GM13977 (cell line): ENCODE measurements around the gene LRIG3.

Source experiments
- DNase-seq: peaks from one replicate; pipeline ENCODE4 v3.0.0; 2012; ENCODE audit warnings: low spot score
- in situ Hi-C: fragments of 300-500 bp; cut with MboI; formaldehyde crosslinking; loops from one replicate; pipeline ENCODE4 v1.12.0; 2022; ENCODE audit warnings: low sequenced_read_pairs, low pct_unique_long_range_greater_than_20kb, mixed read lengths, inconsistent platforms; ENCODE audit not compliant: unreplicated experiment
- TF ChIP-seq, protein P1 (sequence below): IDR thresholded peaks from 2 replicates; pipeline ENCODE4 v1.5.1; 2012; ENCODE audit warnings: mild to moderate bottlenecking, control low read depth; ENCODE audit not compliant: insufficient read depth; ENCODE audit errors: extremely low read depth, missing control alignments

Gene LRIG3

DNA sequence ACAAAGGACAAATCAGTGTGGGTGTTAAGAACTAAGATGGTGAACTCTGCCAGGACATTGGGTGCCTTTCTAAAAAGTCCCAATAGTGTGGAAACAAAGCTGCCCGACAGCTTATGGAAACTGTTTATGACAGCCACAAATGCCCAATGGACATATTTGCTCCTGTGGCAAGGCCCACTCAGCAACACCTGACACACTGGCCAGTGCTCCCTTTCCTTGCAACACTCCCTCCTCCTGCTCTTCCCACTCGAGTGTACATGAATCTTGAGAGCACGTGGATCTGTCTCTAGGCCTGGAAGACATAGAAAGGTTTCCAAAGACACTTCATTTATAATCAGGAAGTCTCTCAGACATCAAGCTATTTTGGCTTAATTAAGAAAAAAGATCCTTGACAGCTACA lies 14.2 kb upstream of the LRIG3 start:
- TF ChIP-seq, protein P1, sequence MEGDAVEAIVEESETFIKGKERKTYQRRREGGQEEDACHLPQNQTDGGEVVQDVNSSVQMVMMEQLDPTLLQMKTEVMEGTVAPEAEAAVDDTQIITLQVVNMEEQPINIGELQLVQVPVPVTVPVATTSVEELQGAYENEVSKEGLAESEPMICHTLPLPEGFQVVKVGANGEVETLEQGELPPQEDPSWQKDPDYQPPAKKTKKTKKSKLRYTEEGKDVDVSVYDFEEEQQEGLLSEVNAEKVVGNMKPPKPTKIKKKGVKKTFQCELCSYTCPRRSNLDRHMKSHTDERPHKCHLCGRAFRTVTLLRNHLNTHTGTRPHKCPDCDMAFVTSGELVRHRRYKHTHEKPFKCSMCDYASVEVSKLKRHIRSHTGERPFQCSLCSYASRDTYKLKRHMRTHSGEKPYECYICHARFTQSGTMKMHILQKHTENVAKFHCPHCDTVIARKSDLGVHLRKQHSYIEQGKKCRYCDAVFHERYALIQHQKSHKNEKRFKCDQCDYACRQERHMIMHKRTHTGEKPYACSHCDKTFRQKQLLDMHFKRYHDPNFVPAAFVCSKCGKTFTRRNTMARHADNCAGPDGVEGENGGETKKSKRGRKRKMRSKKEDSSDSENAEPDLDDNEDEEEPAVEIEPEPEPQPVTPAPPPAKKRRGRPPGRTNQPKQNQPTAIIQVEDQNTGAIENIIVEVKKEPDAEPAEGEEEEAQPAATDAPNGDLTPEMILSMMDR, result no peak
- no peak for DNase-seq
- in situ Hi-C loops, result no loop called here

GRCh38 chr12:58932806-58933681 lies 12.7 kb upstream of the LRIG3 start:
- in situ Hi-C loops, result no loop called here
- no peak for DNase-seq
- TF ChIP-seq, protein P1, result no peak

GRCh38 chr12:58931518-58931917 lies 11.2 kb upstream of the LRIG3 start:
- in situ Hi-C loops, result no loop called here
- DNase-seq, result no peak
- TF ChIP-seq, protein P1, result peak; percentile 26

- TF ChIP-seq, protein P1, result no peak
- in situ Hi-C loops, result no loop called here
- DNase-seq, result no peak
These were observed 10.5 kb upstream of the LRIG3 start for GRCh38 chr12:58930770-58931324.

- in situ Hi-C loops, result no loop called here
- no peak for DNase-seq
- TF ChIP-seq, protein P1, result no peak
These were observed 6.8 kb upstream of the LRIG3 start for GRCh38 chr12:58927120-58927519.

DNA sequence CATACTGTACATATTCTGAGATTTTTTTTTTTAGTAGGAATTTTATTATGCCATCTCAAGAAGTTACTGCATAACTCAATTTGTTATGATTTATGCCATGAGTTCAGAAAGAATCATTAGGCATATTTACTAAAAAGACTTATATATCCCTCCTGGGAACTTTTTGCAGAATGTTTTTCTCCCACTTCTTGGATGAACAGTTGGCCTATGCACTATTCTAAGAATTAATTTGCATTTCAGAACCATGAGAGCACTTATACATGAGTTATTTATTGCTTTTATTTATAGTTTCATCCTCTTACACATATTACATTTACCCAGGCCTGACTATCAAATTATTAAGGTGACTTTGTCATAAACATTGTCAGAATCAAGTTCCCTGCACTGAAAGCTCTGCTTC lies 6.3 kb upstream of the LRIG3 start:
- no peak for DNase-seq
- TF ChIP-seq, protein P1, result no peak
- in situ Hi-C loops, result no loop called here
